ENCODE data around the gene PEPD.

The PEPD gene

GRCh38 chr19:33375837-33376159, 145.8 kb downstream of the PEPD start:
- TF ChIP-seq, protein P1, sequence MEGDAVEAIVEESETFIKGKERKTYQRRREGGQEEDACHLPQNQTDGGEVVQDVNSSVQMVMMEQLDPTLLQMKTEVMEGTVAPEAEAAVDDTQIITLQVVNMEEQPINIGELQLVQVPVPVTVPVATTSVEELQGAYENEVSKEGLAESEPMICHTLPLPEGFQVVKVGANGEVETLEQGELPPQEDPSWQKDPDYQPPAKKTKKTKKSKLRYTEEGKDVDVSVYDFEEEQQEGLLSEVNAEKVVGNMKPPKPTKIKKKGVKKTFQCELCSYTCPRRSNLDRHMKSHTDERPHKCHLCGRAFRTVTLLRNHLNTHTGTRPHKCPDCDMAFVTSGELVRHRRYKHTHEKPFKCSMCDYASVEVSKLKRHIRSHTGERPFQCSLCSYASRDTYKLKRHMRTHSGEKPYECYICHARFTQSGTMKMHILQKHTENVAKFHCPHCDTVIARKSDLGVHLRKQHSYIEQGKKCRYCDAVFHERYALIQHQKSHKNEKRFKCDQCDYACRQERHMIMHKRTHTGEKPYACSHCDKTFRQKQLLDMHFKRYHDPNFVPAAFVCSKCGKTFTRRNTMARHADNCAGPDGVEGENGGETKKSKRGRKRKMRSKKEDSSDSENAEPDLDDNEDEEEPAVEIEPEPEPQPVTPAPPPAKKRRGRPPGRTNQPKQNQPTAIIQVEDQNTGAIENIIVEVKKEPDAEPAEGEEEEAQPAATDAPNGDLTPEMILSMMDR (IDR thresholded peaks at IDR 0.05; ENCODE audit: extremely low read depth, missing control alignments) = no peak
- DNase-seq (ENCODE audit: low spot score) = no peak

- TF ChIP-seq, protein P1 (IDR thresholded peaks at IDR 0.05; ENCODE audit: extremely low read depth, missing control alignments) = no peak
- no peak for DNase-seq (ENCODE audit: low spot score)
These were observed 146.3 kb downstream of the PEPD start for GRCh38 chr19:33375156-33375836.

GRCh38 chr19:33374236-33374714, 147.3 kb downstream of the PEPD start:
- DNase-seq (ENCODE audit: low spot score) = no peak
- TF ChIP-seq, protein P1 (IDR thresholded peaks at IDR 0.05; ENCODE audit: extremely low read depth, missing control alignments) = no peak

DNA sequence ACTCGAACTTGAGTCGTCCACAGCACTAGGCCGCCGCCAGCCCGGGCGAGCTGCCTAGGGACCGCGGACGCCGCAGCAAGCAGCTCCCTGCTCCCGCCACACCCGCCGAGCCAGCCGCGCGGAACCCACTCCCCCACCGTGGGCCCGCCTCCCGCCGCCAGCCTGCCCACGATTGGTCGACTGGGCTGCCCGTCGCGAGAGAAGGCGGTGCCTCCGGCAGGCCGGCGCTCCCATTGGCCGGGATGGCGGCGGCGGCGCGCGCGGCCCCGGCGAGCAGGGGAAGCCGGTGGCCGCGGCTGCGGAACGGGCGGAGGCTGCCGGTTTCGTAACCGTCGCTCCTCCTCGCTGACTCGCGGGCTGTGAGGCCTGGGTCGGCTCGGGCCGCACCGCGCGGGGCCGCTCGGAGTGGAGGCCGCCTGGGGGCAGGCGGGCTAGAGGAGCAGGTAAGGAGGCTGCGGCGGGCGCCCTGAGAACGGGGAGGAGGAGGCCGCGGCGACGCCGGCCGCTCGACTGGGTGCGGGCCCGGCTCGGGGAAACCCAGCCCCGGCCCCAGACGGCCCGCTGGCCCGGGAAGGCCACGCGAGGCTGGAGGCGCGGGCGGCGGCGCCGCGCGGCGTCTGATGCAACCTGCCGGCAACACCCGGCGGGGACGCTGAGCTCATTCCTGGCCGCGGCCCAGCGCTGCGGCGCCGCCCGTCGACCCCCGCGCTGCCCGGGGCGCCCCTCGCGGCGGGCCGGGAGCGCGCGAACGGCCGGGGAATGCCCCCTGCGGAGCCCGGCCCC, 147.9 kb downstream of the PEPD start, which contains the start of gene CEBPG:
CEBPG (plus strand) TSS at position 257 of the 783 bp plus-strand sequence. CDS start 5,531 bp downstream, outside the sequence.
- peak; percentile 100 for DNase-seq (ENCODE audit: low spot score)
- TF ChIP-seq, protein P1 (IDR thresholded peaks at IDR 0.05; ENCODE audit: extremely low read depth, missing control alignments) = peak; percentile 7

DNA sequence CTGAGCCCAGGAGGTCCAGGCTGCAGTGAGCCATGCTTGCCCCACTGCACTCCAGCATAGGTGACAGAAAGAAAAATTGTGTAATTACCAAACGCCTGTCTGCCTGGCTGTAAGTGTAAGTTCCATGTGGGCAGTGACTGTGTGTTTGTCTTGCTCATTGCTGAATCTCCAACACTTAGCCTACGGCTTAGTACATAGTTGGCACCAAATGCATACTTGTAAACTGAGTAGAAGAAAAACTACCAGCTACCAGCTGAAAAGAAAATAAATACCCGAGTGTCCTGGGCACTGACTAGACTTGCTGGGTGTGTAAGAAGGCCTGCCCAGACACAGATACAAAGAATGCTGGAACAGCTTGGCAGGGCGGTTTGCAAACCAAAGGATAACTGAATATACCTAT, 150.8 kb downstream of the PEPD start:
- DNase-seq (ENCODE audit: low spot score) = no peak
- TF ChIP-seq, protein P1 (IDR thresholded peaks at IDR 0.05; ENCODE audit: extremely low read depth, missing control alignments) = no peak

DNA sequence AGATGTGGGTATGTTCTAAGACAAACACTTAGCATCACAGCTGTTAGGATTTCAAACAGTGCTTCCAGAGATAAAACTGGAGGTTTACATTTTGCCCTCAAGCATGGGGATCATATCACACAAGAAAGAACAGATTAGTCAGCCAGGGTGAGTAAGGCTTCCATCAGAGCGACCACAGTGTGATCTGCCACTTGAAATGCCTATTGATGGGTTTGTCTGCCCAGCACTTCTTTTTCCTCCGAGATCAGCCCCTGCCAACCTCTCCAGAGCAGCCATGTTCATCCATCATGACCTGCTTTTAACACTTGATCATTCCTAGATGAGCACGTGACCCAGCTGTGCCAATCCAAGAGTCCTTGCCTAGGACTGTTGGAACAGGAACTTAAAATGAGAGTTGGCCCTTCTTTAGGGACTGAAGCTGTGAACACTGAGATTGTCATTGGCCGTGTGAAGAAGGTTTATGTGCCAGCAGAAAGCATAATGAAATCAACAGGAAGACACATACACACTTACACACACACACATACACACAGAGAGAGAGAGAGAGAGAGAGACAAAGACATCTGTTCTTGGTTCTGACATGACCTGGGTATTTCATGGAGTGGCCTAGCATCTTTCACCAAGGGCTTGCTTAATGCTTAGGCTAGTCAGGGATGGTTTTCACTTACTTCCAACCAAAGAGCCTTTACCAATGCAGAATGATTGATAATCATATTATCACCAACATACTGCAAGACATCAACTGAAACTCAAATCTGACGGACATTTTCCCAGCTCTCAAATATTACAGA, 153.3 kb downstream of the PEPD start:
- DNase-seq (ENCODE audit: low spot score) = no peak
- TF ChIP-seq, protein P1 (IDR thresholded peaks at IDR 0.05; ENCODE audit: extremely low read depth, missing control alignments) = no peak
